HEK293T (cell line): ENCODE results near the gene NUDT14.

Experiments used
- CTCF ChIA-PET: fragments of 350-600 bp; formaldehyde crosslinking; extraction: SDS; loops from one replicate; lab custom pipeline; 2021; ENCODE audit warnings: antibody characterized with exemption, inconsistent platforms; lab: Yijun Ruan, JAX
- POLR2A ChIA-PET: fragments of 350-600 bp; formaldehyde crosslinking; extraction: SDS; loops from one replicate; lab custom pipeline; 2020; ENCODE audit warnings: antibody characterized with exemption, inconsistent platforms; lab: Yijun Ruan, JAX
- DNase-seq: peaks from one replicate; pipeline ENCODE4 v3.0.0; 2012; ENCODE audit warnings: mixed read lengths; ENCODE audit errors: extremely low spot score
- ARNT ChIP-seq: fragments of 450-650 bp; IDR thresholded peaks from 2 replicates; pipeline ENCODE4 v1.6.1; 2017; ENCODE audit warnings: mild to moderate bottlenecking
- BHLHE40 ChIP-seq: fragments of 450-650 bp; IDR thresholded peaks from 2 replicates; pipeline ENCODE4 v1.6.1; 2016; ENCODE audit warnings: mild to moderate bottlenecking, moderate library complexity, borderline replicate concordance
- CTBP1 ChIP-seq: fragments of 450-650 bp; IDR thresholded peaks from 2 replicates; pipeline ENCODE4 v1.6.1; 2016; ENCODE audit warnings: borderline replicate concordance
- ELF4 ChIP-seq: fragments of 450-650 bp; IDR thresholded peaks from 2 replicates; pipeline ENCODE4 v1.6.1; 2017; ENCODE audit warnings: antibody characterized with exemption
- FOXA1 ChIP-seq: fragments of 450-650 bp; IDR thresholded peaks from 2 replicates; pipeline ENCODE4 v1.6.1; 2016; ENCODE audit warnings: mild to moderate bottlenecking
- FOXK2 ChIP-seq: fragments of 450-650 bp; IDR thresholded peaks from 2 replicates; pipeline ENCODE4 v1.6.1; 2016; ENCODE audit warnings: mild to moderate bottlenecking
- FOXM1 ChIP-seq: fragments of 450-650 bp; IDR thresholded peaks from 2 replicates; pipeline ENCODE4 v1.6.1; 2017; ENCODE audit warnings: mild to moderate bottlenecking, borderline replicate concordance
- HDGF ChIP-seq: fragments of 450-650 bp; IDR thresholded peaks from 2 replicates; pipeline ENCODE4 v1.6.1; 2017; ENCODE audit warnings: antibody characterized with exemption, borderline replicate concordance
- L3MBTL2 ChIP-seq: fragments of 450-650 bp; conservative IDR thresholded peaks from 2 replicates; pipeline ENCODE4 v1.6.1; 2016; ENCODE audit warnings: mild to moderate bottlenecking
- LEF1 ChIP-seq: fragments of 450-650 bp; IDR thresholded peaks from 2 replicates; pipeline ENCODE4 v1.6.1; 2017; ENCODE audit warnings: mild to moderate bottlenecking, borderline replicate concordance
- NFRKB ChIP-seq: fragments of 450-650 bp; IDR thresholded peaks from 2 replicates; pipeline ENCODE4 v1.6.1; 2016; ENCODE audit warnings: mild to moderate bottlenecking, moderate library complexity
- SP1 ChIP-seq: fragments of 450-650 bp; IDR thresholded peaks from 2 replicates; pipeline ENCODE4 v1.6.1; 2017
- SUZ12 ChIP-seq: fragments of 450-650 bp; IDR thresholded peaks from 2 replicates; pipeline ENCODE4 v1.6.1; 2016; ENCODE audit warnings: mild to moderate bottlenecking
- TARDBP ChIP-seq: fragments of 450-650 bp; IDR thresholded peaks from 2 replicates; pipeline ENCODE4 v1.6.1; 2016
- ZNF384 ChIP-seq: fragments of 450-650 bp; IDR thresholded peaks from 2 replicates; pipeline ENCODE4 v1.6.1; 2016
- TF ChIP-seq, protein P1 (sequence below): fragments of 450-650 bp; IDR thresholded peaks from 2 replicates; pipeline ENCODE4 v1.6.1; 2016

Gene NUDT14

DNA sequence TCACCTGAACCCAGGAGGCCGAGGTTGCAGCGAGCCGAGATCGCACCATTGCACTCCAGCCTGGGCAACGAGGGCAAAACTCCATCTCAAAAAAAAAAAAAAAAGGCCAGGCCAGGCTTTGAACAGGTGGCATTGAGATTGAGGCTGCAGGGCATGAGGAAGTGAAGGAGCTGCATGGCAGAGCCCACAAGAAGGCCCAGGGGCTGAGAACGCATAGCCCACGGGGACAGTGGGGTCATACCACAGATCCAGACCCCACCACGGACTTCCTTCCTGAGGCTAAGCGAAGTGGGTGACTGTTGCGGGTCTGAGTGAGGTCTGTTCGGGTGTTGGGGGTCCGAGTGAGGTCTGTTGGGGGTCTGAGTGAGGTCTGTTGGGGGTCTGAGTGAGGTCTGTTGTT, 20.3 kb downstream of the NUDT14 start:
- ChIA-PET POLR2A (no interaction called here), CTCF (interaction anchor here (0.6 kb wide), 1 partner anchor 153 kb away, joined by 3 read pairs; no protein-coding TSS in a partner anchor)
- TF ChIP-seq L3MBTL2 (no peak), HDGF (no peak), FOXK2 (no peak), SP1 (no peak)
- DNase-seq = no peak

GRCh38 chr14:105159344-105159743, 21.8 kb downstream of the NUDT14 start:
- TF ChIP-seq SUZ12 (no peak), FOXK2 (no peak), HDGF (no peak), L3MBTL2 (no peak), FOXM1 (no peak), TARDBP (no peak), CTBP1 (no peak), SP1 (no peak), BHLHE40 (no peak), ARNT (no peak)
- DNase-seq = no peak
- ChIA-PET CTCF (no interaction called here), POLR2A (no interaction called here)

DNA sequence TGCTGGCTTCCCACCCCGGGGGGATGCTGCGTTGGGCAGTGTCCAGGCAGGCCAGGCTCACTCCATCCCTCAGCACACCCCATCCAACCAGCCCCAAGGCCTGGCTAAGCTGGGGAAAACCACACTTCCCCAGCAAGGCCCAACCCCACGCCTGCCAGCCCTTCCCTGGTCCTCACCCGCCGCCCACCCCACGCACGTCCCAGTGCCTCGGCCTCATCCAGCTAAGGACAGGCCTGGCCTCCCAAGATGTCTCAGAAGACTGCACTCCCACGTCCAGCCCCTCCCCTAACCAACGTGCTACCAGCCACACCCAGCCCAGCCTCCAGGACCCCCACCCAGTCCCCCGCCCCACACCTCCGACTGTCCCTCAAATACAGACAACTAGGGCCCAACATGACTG, 22.3 kb downstream of the NUDT14 start:
- POLR2A ChIA-PET = no interaction called here
- no peak for DNase-seq
- CTCF ChIA-PET = no interaction called here
- no peak for TF ChIP-seq SP1
- no peak for TF ChIP-seq ARNT

DNA sequence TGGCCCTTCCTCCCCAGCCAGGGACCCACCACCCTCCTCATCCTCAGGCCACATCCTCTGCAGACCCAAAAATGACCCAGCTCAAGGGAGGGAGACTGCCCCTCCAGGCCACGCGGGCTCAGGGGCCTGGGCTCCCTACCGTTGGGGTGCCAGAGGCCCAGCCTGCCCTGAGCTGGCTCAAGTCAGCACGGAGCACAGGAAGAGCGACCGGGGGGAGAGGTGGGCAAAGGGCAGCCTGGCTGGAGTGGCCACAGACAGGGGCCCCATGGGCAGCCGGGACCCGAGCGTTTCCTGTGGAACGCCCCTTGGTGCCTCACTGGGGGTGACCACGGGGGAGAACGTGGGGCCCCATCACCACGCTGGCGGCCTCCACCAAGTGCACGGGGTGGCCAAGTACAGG, 23.2 kb downstream of the NUDT14 start:
- TF ChIP-seq SUZ12 = no peak
- TF ChIP-seq ZNF384 = no peak
- ChIA-PET POLR2A (no interaction called here), CTCF (no interaction called here)
- DNase-seq = no peak

GRCh38 chr14:105156414-105157375, 24.4 kb downstream of the NUDT14 start:
- TF ChIP-seq, protein P1, sequence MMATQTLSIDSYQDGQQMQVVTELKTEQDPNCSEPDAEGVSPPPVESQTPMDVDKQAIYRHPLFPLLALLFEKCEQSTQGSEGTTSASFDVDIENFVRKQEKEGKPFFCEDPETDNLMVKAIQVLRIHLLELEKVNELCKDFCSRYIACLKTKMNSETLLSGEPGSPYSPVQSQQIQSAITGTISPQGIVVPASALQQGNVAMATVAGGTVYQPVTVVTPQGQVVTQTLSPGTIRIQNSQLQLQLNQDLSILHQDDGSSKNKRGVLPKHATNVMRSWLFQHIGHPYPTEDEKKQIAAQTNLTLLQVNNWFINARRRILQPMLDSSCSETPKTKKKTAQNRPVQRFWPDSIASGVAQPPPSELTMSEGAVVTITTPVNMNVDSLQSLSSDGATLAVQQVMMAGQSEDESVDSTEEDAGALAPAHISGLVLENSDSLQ = no peak
- no peak for TF ChIP-seq FOXM1
- TF ChIP-seq TARDBP = no peak
- no peak for TF ChIP-seq SUZ12
- no peak for TF ChIP-seq FOXK2
- no peak for TF ChIP-seq ARNT
- TF ChIP-seq SP1 = no peak
- TF ChIP-seq LEF1 = no peak
- CTCF ChIA-PET = no interaction called here
- no peak for DNase-seq
- POLR2A ChIA-PET = no interaction called here

DNA sequence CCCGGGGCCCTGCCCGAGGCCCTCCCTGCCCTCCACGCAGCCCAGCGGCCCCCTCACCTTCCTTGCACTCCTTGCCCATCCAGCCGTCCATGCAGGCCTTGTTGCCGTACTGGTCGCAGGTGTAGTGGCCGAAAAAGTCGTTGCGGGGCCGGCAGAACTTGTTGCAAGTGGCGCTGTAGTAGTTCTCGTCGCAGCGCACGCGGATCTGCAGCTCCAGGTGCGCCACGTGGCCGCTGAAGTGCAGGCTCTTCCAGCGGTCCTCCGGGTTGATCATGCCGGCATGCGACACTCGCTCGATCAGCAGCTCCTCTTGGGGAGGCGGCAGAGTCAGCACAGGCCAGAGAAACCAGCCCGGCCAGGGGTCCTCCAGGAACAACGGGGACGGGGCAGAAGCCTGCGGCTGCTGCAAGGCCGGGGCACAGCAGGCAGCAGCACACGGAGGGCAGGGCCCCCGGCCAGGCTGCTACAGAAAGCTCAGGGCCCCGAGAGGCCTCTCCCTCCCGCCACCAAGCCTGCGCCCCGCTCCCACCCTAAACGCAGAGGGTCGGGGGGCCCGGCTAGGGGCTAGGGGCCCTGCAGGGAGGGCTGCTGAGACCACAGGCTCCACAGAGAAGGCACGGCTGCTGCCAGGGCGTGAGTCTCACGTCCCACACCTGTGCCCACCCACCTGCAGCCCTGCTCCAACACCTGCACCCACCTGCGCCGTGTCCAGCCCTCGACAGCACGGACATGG, 25.3 kb downstream of the NUDT14 start:
- CTCF ChIA-PET = interaction anchor here (1.3 kb wide), 1 partner anchor 14 kb away, joined by 5 read pairs; no protein-coding TSS in a partner anchor
- POLR2A ChIA-PET = no interaction called here
- TF ChIP-seq CTBP1 (no peak), FOXM1 (no peak), ZNF384 (no peak), TARDBP (no peak), NFRKB (no peak), FOXK2 (no peak), BHLHE40 (no peak), FOXA1 (no peak), ARNT (no peak), SUZ12 (no peak), ELF4 (no peak), LEF1 (no peak), HDGF (no peak), SP1 (no peak)
- TF ChIP-seq, protein P1 = no peak
- no peak for DNase-seq

DNA sequence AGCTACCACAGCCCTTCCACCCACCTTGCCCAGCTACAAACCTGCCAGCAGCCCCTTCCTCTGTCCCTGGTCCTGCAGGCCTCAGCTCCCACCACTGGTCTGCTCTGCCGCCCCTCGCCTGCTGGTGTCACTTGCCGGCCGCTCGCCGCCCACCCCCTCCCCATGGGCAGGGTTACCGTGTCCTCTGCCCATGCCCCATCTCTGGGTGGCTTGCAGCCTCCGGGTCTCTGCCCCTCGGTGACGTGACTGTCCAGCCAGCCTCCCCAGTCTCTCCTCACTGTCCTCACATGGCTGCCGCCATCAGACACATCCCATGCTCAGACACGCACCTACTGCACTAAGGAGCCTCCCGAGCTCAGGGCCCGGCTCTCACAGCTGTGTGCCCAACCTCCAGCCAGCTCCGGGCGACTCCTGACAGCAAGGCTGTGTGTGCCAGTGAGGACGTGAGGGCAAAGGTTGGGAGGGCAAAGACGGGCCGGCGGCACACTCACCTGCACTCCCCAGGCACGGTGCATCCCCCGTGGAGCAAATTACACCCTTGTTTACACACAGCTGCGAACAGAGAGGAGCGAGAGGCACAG, 26.0 kb downstream of the NUDT14 start:
- ChIA-PET CTCF (interaction anchor here (1.3 kb wide), 1 partner anchor 14 kb away, joined by 5 read pairs; no protein-coding TSS in a partner anchor), POLR2A (no interaction called here)
- DNase-seq = no peak
- TF ChIP-seq FOXA1 (no peak), NFRKB (no peak), ZNF384 (no peak), SUZ12 (no peak), FOXK2 (no peak), CTBP1 (no peak), BHLHE40 (no peak), L3MBTL2 (no peak), LEF1 (no peak), ELF4 (no peak), ARNT (no peak), SP1 (no peak), HDGF (no peak), TARDBP (no peak)
